Right atrium auricular region (tissue), 2 donors: ENCODE results near the gene CTDSPL. TPM values are rescaled to one million over a fixed set of nuclear protein-coding genes. Genes with fewer than 3 reads are reported as not detected.

ENCODE experiments used
- DNase-seq: peaks from one replicate; pipeline ENCODE4 v3.0.0-alpha.2; 2019; ENCODE audit warnings: low spot score
- H3K27ac ChIP-seq, 2 donors: fragments of 200-600 bp; sonication (generic); 1 replicate in 1 of 2; 2 replicates in 1 of 2; pipeline ENCODE4 v1.5.1; 2016 to 2019
- H3K27me3 ChIP-seq, 2 donors: fragments of 200-600 bp; sonication (generic); one replicate each; pipeline versions ENCODE4 v1.5.1 to v1.6.0; 2017 to 2019
- H3K36me3 ChIP-seq: fragments of 200-600 bp; sonication (generic); one replicate; pipeline ENCODE4 v1.5.1; 2016
- H3K4me1 ChIP-seq, 2 donors: fragments of 200-600 bp; sonication (generic); one replicate each; pipeline versions ENCODE4 v1.5.1 to v1.6.0; 2017 to 2019
- H3K4me3 ChIP-seq, 2 donors: fragments of 200-600 bp; sonication (generic); 1 replicate in 1 of 2; 2 replicates in 1 of 2; pipeline ENCODE4 v1.5.1; 2017 to 2019; ENCODE audit warnings: mild to moderate bottlenecking in 1 of 2, moderate library complexity in 1 of 2
- H3K9me3 ChIP-seq, 2 donors: fragments of 200-600 bp; sonication (generic); one replicate each; pipeline ENCODE4 v1.5.1; 2019
- CTCF ChIP-seq, 2 donors: fragments of 200-600 bp; sonication (generic); IDR thresholded peaks; one replicate each; pipeline ENCODE4 v1.5.1; 2019; ENCODE audit warnings: antibody characterized with exemption in 2 of 2
- total RNA-seq, 2 donors: library from RNA; depleted of rRNA; stranded (reverse); fragments of >200 nt; gene quantifications; one replicate each; pipeline ENCODE4 v1.1.0, GENCODE V29; 2016

The CTDSPL gene
- total RNA-seq, 2 donors from 2014 or later = 35.1 to 58.4 TPM

GRCh38 chr3:37819591-37819990 lies 42.1 kb upstream of the CTDSPL start:
- Histone ChIP-seq H3K27me3 (no peaks in the 10 kb centered on the region), H3K36me3 (peaks cover 11% of the 10 kb centered on the region), H3K4me1 (no peaks in the 10 kb centered on the region), H3K27ac (no peak overlapping the region), H3K9me3 (no peaks in the 10 kb centered on the region), H3K4me3 (no peak overlapping the region)
- no peak for DNase-seq
- no peak for TF ChIP-seq CTCF (IDR thresholded peaks at IDR 0.05)

GRCh38 chr3:37820286-37820685 lies 41.4 kb upstream of the CTDSPL start:
- DNase-seq = no peak
- no peaks in the 10 kb centered on the region for H3K27me3 ChIP-seq
- TF ChIP-seq CTCF (IDR thresholded peaks at IDR 0.05) = no peak
- no peak overlapping the region for H3K4me3 ChIP-seq
- peaks cover 11% of the 10 kb centered on the region for H3K36me3 ChIP-seq
- H3K27ac ChIP-seq = no peak overlapping the region
- no peaks in the 10 kb centered on the region for H3K4me1 ChIP-seq
- no peaks in the 10 kb centered on the region for H3K9me3 ChIP-seq

GRCh38 chr3:37823189-37823588 lies 38.5 kb upstream of the CTDSPL start:
- no peaks in the 10 kb centered on the region for H3K4me1 ChIP-seq
- H3K27ac ChIP-seq = no peak overlapping the region

GRCh38 chr3:37824090-37824953 lies 37.4 kb upstream of the CTDSPL start:
- H3K27ac ChIP-seq = no peak overlapping the region
- TF ChIP-seq CTCF (IDR thresholded peaks at IDR 0.05) = no peak
- no peaks in the 10 kb centered on the region for H3K27me3 ChIP-seq

More at GRCh38 chr3:37823189-37823588, 38.5 kb upstream of the CTDSPL start:
- Histone ChIP-seq H3K36me3 (peaks cover 6% of the 10 kb centered on the region), H3K4me3 (no peak overlapping the region), H3K9me3 (no peaks in the 10 kb centered on the region), H3K27me3 (no peaks in the 10 kb centered on the region)
- TF ChIP-seq CTCF (IDR thresholded peaks at IDR 0.05) = no peak
- no peak for DNase-seq

GRCh38 chr3:37824954-37825328 lies 36.7 kb upstream of the CTDSPL start:
- H3K36me3 ChIP-seq = no peaks in the 10 kb centered on the region
- no peak for TF ChIP-seq CTCF (IDR thresholded peaks at IDR 0.05)
- no peak overlapping the region for H3K27ac ChIP-seq
- H3K4me3 ChIP-seq = no peak overlapping the region
- DNase-seq = no peak
- H3K9me3 ChIP-seq = no peaks in the 10 kb centered on the region
- no peaks in the 10 kb centered on the region for H3K27me3 ChIP-seq
- no peaks in the 10 kb centered on the region for H3K4me1 ChIP-seq

More at GRCh38 chr3:37824090-37824953, 37.4 kb upstream of the CTDSPL start:
- Histone ChIP-seq H3K4me3 (no peak overlapping the region), H3K9me3 (no peaks in the 10 kb centered on the region), H3K4me1 (no peaks in the 10 kb centered on the region), H3K36me3 (peaks cover 1% of the 10 kb centered on the region)
- no peak for DNase-seq
